LNCaP clone FGC (cell line): ENCODE results near the gene DNAH7.

Experiments used
- DNase-seq: peaks from one replicate; pipeline ENCODE4 v3.0.0-alpha.2; 2011; ENCODE audit warnings: low read depth
- H3K4me3 ChIP-seq: 2 replicates; pipeline ENCODE4 v1.5.1; 2011; ENCODE audit warnings: mild to moderate bottlenecking, low read depth, low read length, control low read depth
- CTCF ChIP-seq: IDR thresholded peaks from 2 replicates; pipeline ENCODE4 v1.5.1; 2012; ENCODE audit warnings: mild to moderate bottlenecking; ENCODE audit not compliant: control insufficient read depth, insufficient read depth; ENCODE audit errors: extremely low read depth

DNAH7 gene

GRCh38 chr2:195857132-195857531 is 211.5 kb downstream of the DNAH7 start:
- TF ChIP-seq CTCF, result no peak
- DNase-seq, result no peak

GRCh38 chr2:195850764-195851163 is 217.9 kb downstream of the DNAH7 start:
- H3K4me3 ChIP-seq, result no peak overlapping the region
- TF ChIP-seq CTCF, result no peak
- DNase-seq, result no peak

More at GRCh38 chr2:195857132-195857531, 211.5 kb downstream of the DNAH7 start:
- H3K4me3 ChIP-seq, result no peak overlapping the region

GRCh38 chr2:195848119-195848899 is 220.3 kb downstream of the DNAH7 start:
- no peak for TF ChIP-seq CTCF
- DNase-seq, result no peak
- H3K4me3 ChIP-seq, result no peak overlapping the region

GRCh38 chr2:195842932-195843331 is 225.7 kb downstream of the DNAH7 start:
- no peak overlapping the region for H3K4me3 ChIP-seq
- TF ChIP-seq CTCF, result no peak
- DNase-seq, result no peak

GRCh38 chr2:195838002-195838401 is 230.6 kb downstream of the DNAH7 start:
- no peak for TF ChIP-seq CTCF
- H3K4me3 ChIP-seq, result no peak overlapping the region
- no peak for DNase-seq

GRCh38 chr2:195836002-195836401 is 232.6 kb downstream of the DNAH7 start:
- TF ChIP-seq CTCF, result no peak
- H3K4me3 ChIP-seq, result no peak overlapping the region
- DNase-seq, result no peak

GRCh38 chr2:195834836-195835235 is 233.8 kb downstream of the DNAH7 start:
- no peak for TF ChIP-seq CTCF
- DNase-seq, result no peak
- H3K4me3 ChIP-seq, result no peak overlapping the region
